ENCODE results near the gene KMT2D.

DNA sequence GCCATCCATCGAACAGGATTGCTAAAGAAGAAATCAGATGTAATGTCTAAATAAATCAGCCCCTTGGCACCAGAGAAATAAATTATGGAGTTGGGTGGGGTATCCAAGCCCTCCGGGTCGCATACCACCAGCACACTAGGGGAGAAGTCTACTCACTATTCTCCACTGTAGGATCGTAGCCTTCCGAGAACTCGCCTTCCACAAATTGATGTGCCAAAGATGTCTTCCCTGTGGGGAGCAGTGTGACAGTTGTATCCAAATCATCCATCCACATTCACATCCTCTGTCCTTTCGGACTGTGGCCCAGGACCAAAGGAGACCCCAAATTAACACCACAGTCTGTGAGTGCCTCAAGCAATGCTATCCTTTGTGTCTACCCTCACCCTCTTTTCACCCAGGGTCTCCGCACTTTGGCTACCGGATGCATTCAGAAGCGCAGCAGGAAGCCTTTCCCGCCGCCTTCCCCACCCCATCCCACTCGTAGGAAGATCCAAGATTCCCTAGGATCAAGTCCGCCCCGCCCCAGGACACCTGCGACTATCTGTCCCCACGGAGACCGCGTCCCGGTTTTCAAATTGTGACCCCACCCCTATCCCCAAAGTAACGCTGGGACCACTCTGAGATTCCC is 8.4 kb upstream of the KMT2D start:
- no peak for TF ChIP-seq POLR2AphosphoS5 (IDR thresholded peaks at IDR 0.05; ENCODE audit: borderline replicate concordance, low read depth, low read length)
- TF ChIP-seq FOXP2 (optimal IDR thresholded peaks at IDR 0.05; ENCODE audit: control extremely low read depth, extremely low read length, insufficient read depth) = no peak
- no peak for TF ChIP-seq EZH2 (IDR thresholded peaks at IDR 0.05)

All from SK-N-MC (cell line).